ENCODE results near the gene TGFBR1. TPM values are rescaled to one million over a fixed set of nuclear protein-coding genes. Genes with fewer than 3 reads are reported as not detected.

The TGFBR1 gene
- total and polyA plus RNA-seq, 7 experiments from 2014 or later = 18.3 to 95.5 (median 27.8) TPM

GRCh38 chr9:99074902-99075245 is 30.0 kb upstream of the TGFBR1 start:
- Histone ChIP-seq H3K9me3 (ENCODE audit: control insufficient read depth in 2 of 3, low read length in 3 of 3) (no peaks in the 10 kb centered on the region), H3K4me1 (ENCODE audit: control insufficient read depth in 2 of 2, insufficient read depth in 2 of 2, low read length in 2 of 2) (peaks cover 17 to 37% of the 10 kb centered on the region in 2 donors), H3K27ac (ENCODE audit: low read depth, low read length) (no peak overlapping the region), H3K36me3 (ENCODE audit: control insufficient read depth in 2 of 3, insufficient read depth in 3 of 3, low read length in 3 of 3) (no peaks in the 10 kb centered on the region), H3K4me3 (ENCODE audit: low read length) (no peak overlapping the region), H3K27me3 (ENCODE audit: control insufficient read depth in 2 of 2, insufficient read depth in 2 of 2, low read length in 2 of 2) (no peaks in the 10 kb centered on the region)
- ChIA-PET POLR2A (interaction anchor here (0.8 to 1.5 kb wide), 4 partner anchors 14 to 32 kb away, joined by 3 to 6 read pairs (median 4); no protein-coding TSS in a partner anchor), CTCF (interaction anchor here (1.7 kb wide), 1 partner anchor 28 kb away, joined by 4 read pairs; no protein-coding TSS in a partner anchor)
- H3K27ac Mint-ChIP-seq = peak overlapping the region in 7 of 9 donors; percentile 12 to 74 (median 46)
- H3K9me3 Mint-ChIP-seq = peaks cover 0 to 4% (median 0%) of the 10 kb centered on the region in 11 donors
- peaks cover 39 to 88% (median 78%) of the 10 kb centered on the region in 7 donors for H3K4me1 Mint-ChIP-seq
- no peak for ATAC-seq
- no peak for DNase-seq
- peaks cover 0 to 2% (median 0%) of the 10 kb centered on the region in 5 donors for H3K27me3 Mint-ChIP-seq
- no peak overlapping the region for H3K4me3 Mint-ChIP-seq
- peaks cover 0 to 11% (median 0%) of the 10 kb centered on the region in 5 donors for H3K36me3 Mint-ChIP-seq
- intact Hi-C loops (cut with micrococcal nuclease) = no loop called here

DNA sequence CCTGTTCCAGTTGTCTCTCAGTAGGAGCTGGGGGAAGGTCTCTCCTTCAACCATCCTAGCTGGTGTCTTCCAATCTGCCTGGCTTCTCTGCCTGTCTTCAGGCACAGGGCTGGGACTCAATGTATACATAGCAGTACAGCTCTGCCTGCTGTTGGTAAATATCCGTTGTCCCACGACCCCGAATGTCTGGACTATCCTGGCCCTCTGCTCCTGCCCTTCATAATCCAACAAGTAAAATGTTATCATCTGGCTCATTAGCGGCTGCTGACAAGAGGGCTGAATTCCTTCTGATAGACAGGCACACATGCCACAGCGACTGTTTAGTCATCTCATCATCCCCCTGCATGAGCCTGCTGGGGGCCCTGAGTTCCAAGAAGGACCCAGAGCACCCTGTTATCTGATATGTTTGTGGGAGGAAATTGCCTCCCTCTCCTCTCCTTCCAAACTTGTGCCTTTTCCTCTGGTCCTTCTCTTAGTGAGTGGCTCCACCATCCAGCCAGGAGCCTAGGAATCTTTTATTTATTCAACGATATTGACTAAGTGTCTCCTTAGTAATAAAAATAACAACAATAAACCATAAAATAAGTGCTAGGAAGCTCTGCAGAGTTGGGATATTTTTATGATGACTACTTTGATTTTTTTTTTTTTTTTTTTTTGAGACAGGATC is 29.5 kb upstream of the TGFBR1 start:
- ATAC-seq (no peak), DNase-seq (no peak)
- Mint-ChIP-seq H3K4me1 (peaks cover 39 to 83% (median 73%) of the 10 kb centered on the region in 7 donors), H3K27me3 (peaks cover 0 to 2% (median 0%) of the 10 kb centered on the region in 5 donors), H3K4me3 (no peak overlapping the region), H3K27ac (peak overlapping the region in 7 of 9 donors; percentile 12 to 72 (median 34)), H3K36me3 (peaks cover 0 to 11% (median 0%) of the 10 kb centered on the region in 5 donors), H3K9me3 (peaks cover 0 to 4% (median 0%) of the 10 kb centered on the region in 11 donors)
- no peaks in the 10 kb centered on the region for H3K9me3 ChIP-seq (ENCODE audit: control insufficient read depth in 2 of 3, low read length in 3 of 3)
- no peak overlapping the region for H3K4me3 ChIP-seq (ENCODE audit: low read length)
- intact Hi-C loops (cut with micrococcal nuclease) = no loop called here
- peaks cover 17 to 32% of the 10 kb centered on the region in 2 donors for H3K4me1 ChIP-seq (ENCODE audit: control insufficient read depth in 2 of 2, insufficient read depth in 2 of 2, low read length in 2 of 2)
- ChIA-PET CTCF (interaction anchor here (1.7 kb wide), 1 partner anchor 27 kb away, joined by 4 read pairs; no protein-coding TSS in a partner anchor), POLR2A (interaction anchor here (0.8 to 2.5 kb wide), 5 partner anchors 14 to 31 kb away, joined by 3 to 17 read pairs (median 4); no protein-coding TSS in a partner anchor)
- H3K36me3 ChIP-seq (ENCODE audit: control insufficient read depth in 2 of 3, insufficient read depth in 3 of 3, low read length in 3 of 3) = no peaks in the 10 kb centered on the region
- H3K27ac ChIP-seq (ENCODE audit: low read depth, low read length) = no peak overlapping the region
- no peaks in the 10 kb centered on the region for H3K27me3 ChIP-seq (ENCODE audit: control insufficient read depth in 2 of 2, insufficient read depth in 2 of 2, low read length in 2 of 2)

DNA sequence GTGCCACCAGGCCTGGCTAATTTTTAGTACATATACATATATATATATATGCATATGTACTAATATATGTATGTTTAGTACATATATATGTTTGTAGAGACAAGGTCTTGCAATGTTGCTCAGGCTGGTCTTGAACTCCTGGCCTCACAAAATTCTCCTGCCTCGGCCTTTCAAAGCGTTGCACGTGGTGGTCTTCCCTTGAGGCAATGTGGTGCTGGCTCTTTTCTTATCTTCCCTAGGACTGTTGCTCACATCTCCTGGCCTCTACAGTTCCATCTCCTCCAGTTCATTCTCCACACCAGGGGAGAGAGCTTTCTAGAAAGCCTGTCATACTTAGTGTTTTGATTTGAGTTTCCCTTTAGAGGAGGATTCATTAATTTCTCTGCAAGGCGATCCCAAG is 28.9 kb upstream of the TGFBR1 start:
- Mint-ChIP-seq H3K9me3 (peaks cover 0 to 4% (median 0%) of the 10 kb centered on the region in 11 donors), H3K27ac (peak overlapping the region in 8 of 9 donors; percentile 11 to 93 (median 80)), H3K27me3 (peaks cover 0 to 2% (median 0%) of the 10 kb centered on the region in 5 donors), H3K4me3 (peak overlapping the region in 6 of 10 donors; percentile 13 to 72 (median 59)), H3K4me1 (peaks cover 39 to 81% (median 66%) of the 10 kb centered on the region in 7 donors), H3K36me3 (peaks cover 0 to 16% (median 0%) of the 10 kb centered on the region in 5 donors)
- no peak for DNase-seq
- peaks cover 17 to 26% of the 10 kb centered on the region in 2 donors for H3K4me1 ChIP-seq (ENCODE audit: control insufficient read depth in 2 of 2, insufficient read depth in 2 of 2, low read length in 2 of 2)
- intact Hi-C loops (cut with micrococcal nuclease) = loop anchor here (1.0 to 2.0 kb wide), 5 partner anchors 17 to 61 kb away; no protein-coding TSS in a partner anchor
- no peaks in the 10 kb centered on the region for H3K9me3 ChIP-seq (ENCODE audit: control insufficient read depth in 2 of 3, low read length in 3 of 3)
- ChIA-PET POLR2A (interaction anchor here (0.7 to 2.5 kb wide), 8 partner anchors 12 to 144 kb away, joined by 3 to 17 read pairs (median 4); no protein-coding TSS in a partner anchor), CTCF (interaction anchor here (0.6 to 1.7 kb wide), 2 partner anchors 27 to 34 kb away, joined by 3 to 4 read pairs; no protein-coding TSS in a partner anchor)
- no peak overlapping the region for H3K4me3 ChIP-seq (ENCODE audit: low read length)
- no peaks in the 10 kb centered on the region for H3K36me3 ChIP-seq (ENCODE audit: control insufficient read depth in 2 of 3, insufficient read depth in 3 of 3, low read length in 3 of 3)
- ATAC-seq = no peak
- no peaks in the 10 kb centered on the region for H3K27me3 ChIP-seq (ENCODE audit: control insufficient read depth in 2 of 2, insufficient read depth in 2 of 2, low read length in 2 of 2)
- no peak overlapping the region for H3K27ac ChIP-seq (ENCODE audit: low read depth, low read length)

GRCh38 chr9:99076483-99077171 is 28.3 kb upstream of the TGFBR1 start:
- Mint-ChIP-seq H3K4me3 (peak overlapping the region; percentile 1 to 79 (median 62)), H3K27me3 (peaks cover 0 to 3% (median 0%) of the 10 kb centered on the region in 5 donors), H3K36me3 (peaks cover 0 to 18% (median 0%) of the 10 kb centered on the region in 5 donors), H3K27ac (peak overlapping the region; percentile 53 to 93 (median 81)), H3K9me3 (peaks cover 0 to 4% (median 0%) of the 10 kb centered on the region in 11 donors), H3K4me1 (peaks cover 35 to 75% (median 60%) of the 10 kb centered on the region in 7 donors)
- ChIA-PET CTCF (interaction anchor here (0.6 to 1.6 kb wide), 2 partner anchors 33 to 63 kb away, joined by 3 read pairs; no protein-coding TSS in a partner anchor), POLR2A (interaction anchor here (0.7 to 2.5 kb wide), 9 partner anchors 8 to 143 kb away, joined by 3 to 17 read pairs (median 4); no protein-coding TSS in a partner anchor)
- Histone ChIP-seq H3K9me3 (ENCODE audit: control insufficient read depth in 2 of 3, low read length in 3 of 3) (no peaks in the 10 kb centered on the region), H3K27ac (ENCODE audit: low read depth, low read length) (peak overlapping the region; percentile 18), H3K27me3 (ENCODE audit: control insufficient read depth in 2 of 2, insufficient read depth in 2 of 2, low read length in 2 of 2) (no peaks in the 10 kb centered on the region), H3K36me3 (ENCODE audit: control insufficient read depth in 2 of 3, insufficient read depth in 3 of 3, low read length in 3 of 3) (no peaks in the 10 kb centered on the region), H3K4me3 (ENCODE audit: low read length) (no peak overlapping the region), H3K4me1 (ENCODE audit: control insufficient read depth in 2 of 2, insufficient read depth in 2 of 2, low read length in 2 of 2) (peaks cover 17 to 26% of the 10 kb centered on the region in 2 donors)
- ATAC-seq = peak; percentile 95
- DNase-seq = peak in 7 of 9 donors; percentile 17 to 58 (median 42)
- intact Hi-C loops (cut with micrococcal nuclease) = loop anchor here (1.0 to 2.0 kb wide), 6 partner anchors 16 to 60 kb away; no protein-coding TSS in a partner anchor

DNA sequence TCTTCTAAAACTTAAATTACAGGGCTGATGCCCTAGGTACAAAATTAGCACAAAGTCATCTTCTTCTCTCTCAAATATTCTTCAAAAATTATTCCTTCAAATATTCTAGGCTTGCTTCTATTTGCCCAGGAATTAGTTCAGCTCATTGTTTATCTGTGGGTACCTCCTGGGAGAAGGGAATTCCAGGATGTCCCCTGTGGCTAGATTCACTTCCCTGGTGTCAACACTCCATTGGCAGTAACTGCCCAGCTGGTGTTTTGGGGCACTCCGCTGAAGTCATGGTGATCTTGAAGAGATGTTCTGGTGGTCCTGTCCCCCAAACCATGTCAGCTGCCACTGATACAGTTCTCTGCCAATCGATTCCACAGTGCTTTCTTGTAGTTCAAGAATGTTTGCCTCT is 26.2 kb upstream of the TGFBR1 start:
- intact Hi-C loops (cut with micrococcal nuclease) = no loop called here
- ATAC-seq = no peak
- Histone ChIP-seq H3K36me3 (ENCODE audit: control insufficient read depth in 2 of 3, insufficient read depth in 3 of 3, low read length in 3 of 3) (no peaks in the 10 kb centered on the region), H3K27ac (ENCODE audit: low read depth, low read length) (no peak overlapping the region), H3K4me1 (ENCODE audit: control insufficient read depth in 2 of 2, insufficient read depth in 2 of 2, low read length in 2 of 2) (peaks cover 17 to 26% of the 10 kb centered on the region in 2 donors), H3K9me3 (ENCODE audit: control insufficient read depth in 2 of 3, low read length in 3 of 3) (no peaks in the 10 kb centered on the region), H3K4me3 (ENCODE audit: low read length) (no peak overlapping the region), H3K27me3 (ENCODE audit: control insufficient read depth in 2 of 2, insufficient read depth in 2 of 2, low read length in 2 of 2) (no peaks in the 10 kb centered on the region)
- POLR2A ChIA-PET = interaction anchor here (0.7 to 1.2 kb wide), 2 partner anchors 21 to 65 kb away, joined by 3 read pairs; no protein-coding TSS in a partner anchor
- H3K4me1 Mint-ChIP-seq = peaks cover 35 to 65% (median 53%) of the 10 kb centered on the region in 7 donors
- H3K27ac Mint-ChIP-seq = peak overlapping the region in 4 of 9 donors; percentile 19 to 79 (median 39)
- CTCF ChIA-PET = interaction anchor here (1.0 to 1.2 kb wide), 2 partner anchors 23 to 62 kb away, joined by 3 read pairs; no protein-coding TSS in a partner anchor
- peaks cover 0 to 2% (median 0%) of the 10 kb centered on the region in 11 donors for H3K9me3 Mint-ChIP-seq
- no peak overlapping the region for H3K4me3 Mint-ChIP-seq
- DNase-seq = no peak
- H3K27me3 Mint-ChIP-seq = peaks cover 0 to 12% (median 0%) of the 10 kb centered on the region in 5 donors
- H3K36me3 Mint-ChIP-seq = peaks cover 0 to 17% (median 0%) of the 10 kb centered on the region in 5 donors

DNA sequence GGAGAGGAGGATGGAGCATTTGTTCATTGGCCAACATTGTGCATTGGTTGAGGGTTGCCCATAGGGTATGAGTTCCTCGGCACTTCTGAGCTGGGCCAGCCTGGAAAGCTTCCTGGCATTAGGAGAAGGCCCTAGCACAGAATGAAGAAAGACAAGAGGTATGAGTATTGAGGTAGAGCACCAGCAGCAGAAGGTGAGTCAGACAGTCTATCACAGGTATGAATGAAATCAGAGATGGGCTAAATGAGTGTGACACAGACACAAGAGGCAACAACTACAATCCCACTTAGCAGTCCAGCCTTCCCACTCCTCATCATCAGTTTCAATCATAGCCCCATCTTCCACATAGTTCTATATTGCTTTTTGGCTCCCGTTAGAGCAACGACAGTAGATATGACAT is 25.4 kb upstream of the TGFBR1 start:
- intact Hi-C loops (cut with micrococcal nuclease) = no loop called here
- Histone ChIP-seq H3K4me1 (ENCODE audit: control insufficient read depth in 2 of 2, insufficient read depth in 2 of 2, low read length in 2 of 2) (peaks cover 17 to 26% of the 10 kb centered on the region in 2 donors), H3K4me3 (ENCODE audit: low read length) (no peak overlapping the region), H3K9me3 (ENCODE audit: control insufficient read depth in 2 of 3, low read length in 3 of 3) (no peaks in the 10 kb centered on the region), H3K27ac (ENCODE audit: low read depth, low read length) (no peak overlapping the region), H3K36me3 (ENCODE audit: control insufficient read depth in 2 of 3, insufficient read depth in 3 of 3, low read length in 3 of 3) (no peaks in the 10 kb centered on the region), H3K27me3 (ENCODE audit: control insufficient read depth in 2 of 2, insufficient read depth in 2 of 2, low read length in 2 of 2) (no peaks in the 10 kb centered on the region)
- Mint-ChIP-seq H3K27me3 (peaks cover 0 to 13% (median 0%) of the 10 kb centered on the region in 5 donors), H3K9me3 (no peaks in the 10 kb centered on the region), H3K36me3 (peaks cover 0 to 14% (median 0%) of the 10 kb centered on the region in 5 donors), H3K27ac (peak overlapping the region in 2 of 9 donors; percentile 37 to 79), H3K4me3 (no peak overlapping the region), H3K4me1 (peaks cover 35 to 57% (median 48%) of the 10 kb centered on the region in 7 donors)
- DNase-seq (no peak), ATAC-seq (no peak)
- POLR2A ChIA-PET = interaction anchor here (0.8 to 1.2 kb wide), 2 partner anchors 22 to 25 kb away, joined by 3 read pairs; partner anchors contain the start of gene TGFBR1
- CTCF ChIA-PET = interaction anchor here (1.0 to 1.2 kb wide), 2 partner anchors 23 to 62 kb away, joined by 3 read pairs; no protein-coding TSS in a partner anchor

All from naive thymus-derived CD4-positive, alpha-beta T cell (primary cell).